Measurements from ENCODE around the gene TRAK1.

- TF ChIP-seq TAF1 (IDR thresholded peaks at IDR 0.05; ENCODE audit: low read depth, low read length) (no peak), POLR2AphosphoS5 (IDR thresholded peaks at IDR 0.05; ENCODE audit: low read depth, low read length) (no peak), POU2F2 (IDR thresholded peaks at IDR 0.05; ENCODE audit: low read depth, low read length) (no peak), POLR2A (IDR thresholded peaks at IDR 0.05; ENCODE audit: low read depth, low read length) (no peak), SPI1 (IDR thresholded peaks at IDR 0.05; ENCODE audit: low read depth, low read length) (no peak), PAX5 (IDR thresholded peaks at IDR 0.05; ENCODE audit: insufficient read depth, low read length, severe bottlenecking) (no peak)
These were observed 180.6 kb downstream of the TRAK1 start for GRCh38 chr3:42271786-42272185.

Measured in GM12891 (cell line).